ENCODE measurements around the gene USP53. TPM values are rescaled to one million over a fixed set of nuclear protein-coding genes. Genes with fewer than 3 reads are reported as not detected.

Gene USP53
- total and polyA plus RNA-seq, 2 of the 13 experiments (the other 11 are each of a cell fraction or from before 2014, with no cell fraction given) = 5.3 to 8.1 TPM

DNA sequence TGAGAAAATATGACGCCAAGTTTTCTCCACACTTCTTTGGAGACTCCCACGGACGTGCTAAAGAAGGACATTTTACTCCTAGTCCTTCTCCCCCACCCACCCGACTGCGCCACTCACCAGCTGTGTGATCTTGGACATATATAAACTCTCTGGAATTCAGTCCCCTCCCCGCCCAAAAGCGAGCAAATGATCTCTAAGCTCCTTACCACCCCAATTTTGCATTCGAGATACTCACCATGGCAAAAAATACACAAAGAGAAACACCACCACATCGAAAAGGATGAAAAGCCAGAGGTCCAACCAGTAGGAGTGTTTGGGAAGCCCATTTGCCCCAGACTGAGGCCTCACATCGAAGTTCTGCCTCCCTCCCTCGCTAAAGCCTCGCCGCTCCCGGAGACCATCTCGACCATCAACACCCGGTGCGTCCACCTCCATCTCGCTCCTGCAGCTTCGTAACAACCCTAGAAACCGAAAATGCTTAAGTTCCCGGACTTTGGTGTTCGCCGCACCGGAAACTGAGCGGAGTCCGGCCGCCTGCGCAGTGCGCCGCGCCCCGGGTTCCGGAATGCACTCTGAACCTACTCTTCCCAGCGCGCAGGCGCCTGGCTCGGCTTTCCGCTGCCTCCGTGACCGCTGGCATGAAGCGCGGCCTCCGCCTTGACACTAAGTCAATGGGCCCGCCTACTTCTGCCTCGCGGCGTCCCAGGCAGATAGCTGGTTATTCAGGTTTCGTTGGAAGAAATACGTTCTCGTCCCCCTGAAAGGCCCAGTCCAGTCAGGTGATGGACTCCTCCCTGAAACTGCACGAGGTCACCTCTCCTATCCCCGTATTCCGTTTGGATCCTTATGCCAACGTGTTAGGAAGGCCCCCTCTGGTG, 87.8 kb downstream of the USP53 start (continued):
- TF ChIP-seq, protein P1, sequence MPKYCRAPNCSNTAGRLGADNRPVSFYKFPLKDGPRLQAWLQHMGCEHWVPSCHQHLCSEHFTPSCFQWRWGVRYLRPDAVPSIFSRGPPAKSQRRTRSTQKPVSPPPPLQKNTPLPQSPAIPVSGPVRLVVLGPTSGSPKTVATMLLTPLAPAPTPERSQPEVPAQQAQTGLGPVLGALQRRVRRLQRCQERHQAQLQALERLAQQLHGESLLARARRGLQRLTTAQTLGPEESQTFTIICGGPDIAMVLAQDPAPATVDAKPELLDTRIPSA (CRISPR knock-in tag; IDR thresholded peaks at IDR 0.05; ENCODE audit: borderline replicate concordance) = no peak
- TF ChIP-seq ZFP82 (CRISPR knock-in tag; IDR thresholded peaks at IDR 0.05; ENCODE audit: borderline replicate concordance) = no peak
- TF ChIP-seq PHF20 (CRISPR knock-in tag; IDR thresholded peaks at IDR 0.05) = peak; percentile 64
- TF ChIP-seq TEAD2 (CRISPR knock-in tag; IDR thresholded peaks at IDR 0.05) = no peak
- TF ChIP-seq NCOA1 (CRISPR knock-in tag; IDR thresholded peaks at IDR 0.05) = no peak
- TF ChIP-seq NFE2 (CRISPR knock-in tag; IDR thresholded peaks at IDR 0.05) = no peak
- peak; percentile 38 for TF ChIP-seq FOSL2 (CRISPR knock-in tag; IDR thresholded peaks at IDR 0.05)
- no peak for TF ChIP-seq PRPF4 (IDR thresholded peaks at IDR 0.05; ENCODE audit: low read depth, low read length, poor library complexity, severe bottlenecking)
- TF ChIP-seq, protein P2, sequence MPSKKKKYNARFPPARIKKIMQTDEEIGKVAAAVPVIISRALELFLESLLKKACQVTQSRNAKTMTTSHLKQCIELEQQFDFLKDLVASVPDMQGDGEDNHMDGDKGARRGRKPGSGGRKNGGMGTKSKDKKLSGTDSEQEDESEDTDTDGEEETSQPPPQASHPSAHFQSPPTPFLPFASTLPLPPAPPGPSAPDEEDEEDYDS (CRISPR knock-in tag; IDR thresholded peaks at IDR 0.05) = peak; percentile 89
- peak; percentile 76; the same call in 1 of the 2 replicates for TF ChIP-seq YEATS4 (CRISPR knock-in tag; IDR thresholded peaks at IDR 0.05; ENCODE audit: borderline replicate concordance)
- TF ChIP-seq TAF15 (IDR thresholded peaks at IDR 0.05; ENCODE audit: low read depth, low read length, poor library complexity, severe bottlenecking) = no peak
- TF ChIP-seq BRCA1 (CRISPR knock-in tag; IDR thresholded peaks at IDR 0.05) = no peak
- TF ChIP-seq ZNF605 (CRISPR knock-in tag; IDR thresholded peaks at IDR 0.05) = peak; percentile 98
- TF ChIP-seq, protein P3, sequence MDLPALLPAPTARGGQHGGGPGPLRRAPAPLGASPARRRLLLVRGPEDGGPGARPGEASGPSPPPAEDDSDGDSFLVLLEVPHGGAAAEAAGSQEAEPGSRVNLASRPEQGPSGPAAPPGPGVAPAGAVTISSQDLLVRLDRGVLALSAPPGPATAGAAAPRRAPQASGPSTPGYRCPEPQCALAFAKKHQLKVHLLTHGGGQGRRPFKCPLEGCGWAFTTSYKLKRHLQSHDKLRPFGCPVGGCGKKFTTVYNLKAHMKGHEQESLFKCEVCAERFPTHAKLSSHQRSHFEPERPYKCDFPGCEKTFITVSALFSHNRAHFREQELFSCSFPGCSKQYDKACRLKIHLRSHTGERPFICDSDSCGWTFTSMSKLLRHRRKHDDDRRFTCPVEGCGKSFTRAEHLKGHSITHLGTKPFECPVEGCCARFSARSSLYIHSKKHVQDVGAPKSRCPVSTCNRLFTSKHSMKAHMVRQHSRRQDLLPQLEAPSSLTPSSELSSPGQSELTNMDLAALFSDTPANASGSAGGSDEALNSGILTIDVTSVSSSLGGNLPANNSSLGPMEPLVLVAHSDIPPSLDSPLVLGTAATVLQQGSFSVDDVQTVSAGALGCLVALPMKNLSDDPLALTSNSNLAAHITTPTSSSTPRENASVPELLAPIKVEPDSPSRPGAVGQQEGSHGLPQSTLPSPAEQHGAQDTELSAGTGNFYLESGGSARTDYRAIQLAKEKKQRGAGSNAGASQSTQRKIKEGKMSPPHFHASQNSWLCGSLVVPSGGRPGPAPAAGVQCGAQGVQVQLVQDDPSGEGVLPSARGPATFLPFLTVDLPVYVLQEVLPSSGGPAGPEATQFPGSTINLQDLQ (CRISPR knock-in tag; IDR thresholded peaks at IDR 0.05) = no peak
- no peak for TF ChIP-seq FOSL1 (CRISPR knock-in tag; IDR thresholded peaks at IDR 0.05; ENCODE audit: borderline replicate concordance)
- TF ChIP-seq PCBP2 (optimal IDR thresholded peaks at IDR 0.05; ENCODE audit: low read depth, low read length, poor library complexity, severe bottlenecking) = no peak
- peak; percentile 69; the same call in 1 of the 2 replicates for TF ChIP-seq ZNF343 (CRISPR knock-in tag; IDR thresholded peaks at IDR 0.05)
- peak; percentile 76 for TF ChIP-seq HNF4A (CRISPR knock-in tag; IDR thresholded peaks at IDR 0.05)
- TF ChIP-seq ZNF496 (CRISPR knock-in tag; IDR thresholded peaks at IDR 0.05; ENCODE audit: insufficient replicate concordance) = no peak
- TF ChIP-seq GFI1 (CRISPR knock-in tag; IDR thresholded peaks at IDR 0.05; ENCODE audit: borderline replicate concordance) = peak; percentile 88
- peak; percentile 20; the same call in 1 of the 2 replicates for TF ChIP-seq RCOR2 (CRISPR knock-in tag; IDR thresholded peaks at IDR 0.05)
- TF ChIP-seq PAX8 (CRISPR knock-in tag; IDR thresholded peaks at IDR 0.05; ENCODE audit: borderline replicate concordance) = no peak; the same call in 1 of the 2 replicates
- no peak for TF ChIP-seq ZNF644 (CRISPR knock-in tag; IDR thresholded peaks at IDR 0.05; ENCODE audit: low read depth)
- TF ChIP-seq MED8 (CRISPR knock-in tag; IDR thresholded peaks at IDR 0.05; ENCODE audit: insufficient replicate concordance) = peak; percentile 85
- TF ChIP-seq, protein P4, sequence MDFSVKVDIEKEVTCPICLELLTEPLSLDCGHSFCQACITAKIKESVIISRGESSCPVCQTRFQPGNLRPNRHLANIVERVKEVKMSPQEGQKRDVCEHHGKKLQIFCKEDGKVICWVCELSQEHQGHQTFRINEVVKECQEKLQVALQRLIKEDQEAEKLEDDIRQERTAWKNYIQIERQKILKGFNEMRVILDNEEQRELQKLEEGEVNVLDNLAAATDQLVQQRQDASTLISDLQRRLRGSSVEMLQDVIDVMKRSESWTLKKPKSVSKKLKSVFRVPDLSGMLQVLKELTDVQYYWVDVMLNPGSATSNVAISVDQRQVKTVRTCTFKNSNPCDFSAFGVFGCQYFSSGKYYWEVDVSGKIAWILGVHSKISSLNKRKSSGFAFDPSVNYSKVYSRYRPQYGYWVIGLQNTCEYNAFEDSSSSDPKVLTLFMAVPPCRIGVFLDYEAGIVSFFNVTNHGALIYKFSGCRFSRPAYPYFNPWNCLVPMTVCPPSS (IDR thresholded peaks at IDR 0.05) = no peak
- TF ChIP-seq SMAD9 (CRISPR knock-in tag; IDR thresholded peaks at IDR 0.05) = no peak
